Right atrium auricular region (tissue), 2 donors: ENCODE measurements around the gene BRD3. TPM values are rescaled to one million over a fixed set of nuclear protein-coding genes. Genes with fewer than 3 reads are reported as not detected.
A peak's percentile ranks its signal among the peaks of the same experiment; 100 is the strongest.

Source experiments
- DNase-seq: peaks from one replicate; pipeline ENCODE4 v3.0.0-alpha.2; 2019; ENCODE audit warnings: low spot score
- H3K27ac ChIP-seq, 2 donors: fragments of 200-600 bp; sonication (generic); 1 replicate in 1 of 2; 2 replicates in 1 of 2; pipeline ENCODE4 v1.5.1; 2016 to 2019
- H3K27me3 ChIP-seq, 2 donors: fragments of 200-600 bp; sonication (generic); one replicate each; pipeline versions ENCODE4 v1.5.1 to v1.6.0; 2017 to 2019
- H3K36me3 ChIP-seq: fragments of 200-600 bp; sonication (generic); one replicate; pipeline ENCODE4 v1.5.1; 2016
- H3K4me1 ChIP-seq, 2 donors: fragments of 200-600 bp; sonication (generic); one replicate each; pipeline versions ENCODE4 v1.5.1 to v1.6.0; 2017 to 2019
- H3K4me3 ChIP-seq, 2 donors: fragments of 200-600 bp; sonication (generic); 1 replicate in 1 of 2; 2 replicates in 1 of 2; pipeline ENCODE4 v1.5.1; 2017 to 2019; ENCODE audit warnings: mild to moderate bottlenecking in 1 of 2, moderate library complexity in 1 of 2
- H3K9me3 ChIP-seq, 2 donors: fragments of 200-600 bp; sonication (generic); one replicate each; pipeline ENCODE4 v1.5.1; 2019
- total RNA-seq, 2 donors: library from RNA; depleted of rRNA; stranded (reverse); fragments of >200 nt; gene quantifications; one replicate each; pipeline ENCODE4 v1.1.0, GENCODE V29; 2016
- TF ChIP-seq, protein P1 (sequence below), 2 donors: fragments of 200-600 bp; sonication (generic); IDR thresholded peaks; one replicate each; pipeline ENCODE4 v1.5.1; 2019; ENCODE audit warnings: antibody characterized with exemption in 2 of 2

The BRD3 gene
- total RNA-seq, 2 donors from 2014 or later, result 14.1 to 18.5 TPM

DNA sequence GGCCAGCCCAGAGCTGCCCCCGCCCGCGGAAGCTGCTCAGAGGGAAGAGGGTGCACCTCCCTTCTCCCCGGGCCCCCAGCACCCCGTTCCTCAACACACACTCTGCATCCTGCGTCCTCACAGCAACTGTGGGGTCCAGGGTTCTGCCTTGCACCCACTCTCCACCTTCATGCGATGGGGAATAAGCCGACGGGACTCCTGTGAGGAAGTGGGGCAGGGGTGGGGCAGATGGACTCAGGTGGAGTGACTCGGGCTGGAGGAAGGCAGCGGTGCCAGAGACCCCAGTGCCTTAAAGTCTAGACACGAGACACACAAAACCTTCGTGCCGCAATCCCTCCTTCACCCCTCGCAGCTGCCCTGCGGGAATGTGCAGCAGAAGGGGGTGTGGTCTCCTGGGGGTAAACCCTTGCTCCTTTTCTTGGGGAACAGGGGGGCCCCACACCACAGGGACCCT, 8.6 kb downstream of the BRD3 start:
- TF ChIP-seq, protein P1, sequence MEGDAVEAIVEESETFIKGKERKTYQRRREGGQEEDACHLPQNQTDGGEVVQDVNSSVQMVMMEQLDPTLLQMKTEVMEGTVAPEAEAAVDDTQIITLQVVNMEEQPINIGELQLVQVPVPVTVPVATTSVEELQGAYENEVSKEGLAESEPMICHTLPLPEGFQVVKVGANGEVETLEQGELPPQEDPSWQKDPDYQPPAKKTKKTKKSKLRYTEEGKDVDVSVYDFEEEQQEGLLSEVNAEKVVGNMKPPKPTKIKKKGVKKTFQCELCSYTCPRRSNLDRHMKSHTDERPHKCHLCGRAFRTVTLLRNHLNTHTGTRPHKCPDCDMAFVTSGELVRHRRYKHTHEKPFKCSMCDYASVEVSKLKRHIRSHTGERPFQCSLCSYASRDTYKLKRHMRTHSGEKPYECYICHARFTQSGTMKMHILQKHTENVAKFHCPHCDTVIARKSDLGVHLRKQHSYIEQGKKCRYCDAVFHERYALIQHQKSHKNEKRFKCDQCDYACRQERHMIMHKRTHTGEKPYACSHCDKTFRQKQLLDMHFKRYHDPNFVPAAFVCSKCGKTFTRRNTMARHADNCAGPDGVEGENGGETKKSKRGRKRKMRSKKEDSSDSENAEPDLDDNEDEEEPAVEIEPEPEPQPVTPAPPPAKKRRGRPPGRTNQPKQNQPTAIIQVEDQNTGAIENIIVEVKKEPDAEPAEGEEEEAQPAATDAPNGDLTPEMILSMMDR (IDR thresholded peaks at IDR 0.05), result no peak
- H3K4me1 ChIP-seq, result peaks cover 0 to 91% of the 10 kb centered on the region in 2 donors

DNA sequence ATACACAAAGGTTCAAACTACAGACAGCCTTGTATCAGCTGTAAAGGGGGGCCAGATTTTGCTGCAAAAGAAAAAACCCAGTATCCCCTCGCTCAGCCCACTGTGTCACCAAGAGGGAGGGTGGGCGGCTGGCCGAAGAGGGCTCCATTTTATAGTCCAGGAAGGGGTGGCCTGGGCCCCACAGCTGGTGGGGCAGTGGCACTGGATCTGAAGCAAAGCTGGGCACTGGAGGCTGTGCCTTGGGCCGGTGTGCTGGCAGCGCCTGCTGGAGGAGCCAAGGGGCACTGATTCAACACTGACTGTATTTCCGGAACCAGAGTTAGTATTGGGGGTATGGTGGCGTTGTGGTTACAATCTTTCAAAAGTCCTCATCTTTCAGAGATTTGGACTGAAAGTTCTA, 9.1 kb downstream of the BRD3 start:
- no peaks in the 10 kb centered on the region for H3K27me3 ChIP-seq
- H3K4me1 ChIP-seq, result peaks cover 0 to 86% of the 10 kb centered on the region in 2 donors
- no peak for DNase-seq
- H3K4me3 ChIP-seq, result no peak overlapping the region
- no peaks in the 10 kb centered on the region for H3K9me3 ChIP-seq
- TF ChIP-seq, protein P1 (IDR thresholded peaks at IDR 0.05), result no peak
- no peaks in the 10 kb centered on the region for H3K36me3 ChIP-seq
- no peak overlapping the region for H3K27ac ChIP-seq

More for the DNA sequence above, 8.6 kb downstream of the BRD3 start:
- no peak for DNase-seq
- Histone ChIP-seq H3K27me3 (no peaks in the 10 kb centered on the region), H3K27ac (no peak overlapping the region), H3K9me3 (no peaks in the 10 kb centered on the region), H3K4me3 (no peak overlapping the region), H3K36me3 (no peaks in the 10 kb centered on the region)

GRCh38 chr9:134057751-134058701, 9.8 kb downstream of the BRD3 start:
- Histone ChIP-seq H3K4me3 (no peak overlapping the region), H3K36me3 (peaks cover 4% of the 10 kb centered on the region), H3K4me1 (peaks cover 0 to 79% of the 10 kb centered on the region in 2 donors), H3K9me3 (no peaks in the 10 kb centered on the region), H3K27ac (no peak overlapping the region), H3K27me3 (no peaks in the 10 kb centered on the region)
- TF ChIP-seq, protein P1 (IDR thresholded peaks at IDR 0.05), result no peak
- no peak for DNase-seq

DNA sequence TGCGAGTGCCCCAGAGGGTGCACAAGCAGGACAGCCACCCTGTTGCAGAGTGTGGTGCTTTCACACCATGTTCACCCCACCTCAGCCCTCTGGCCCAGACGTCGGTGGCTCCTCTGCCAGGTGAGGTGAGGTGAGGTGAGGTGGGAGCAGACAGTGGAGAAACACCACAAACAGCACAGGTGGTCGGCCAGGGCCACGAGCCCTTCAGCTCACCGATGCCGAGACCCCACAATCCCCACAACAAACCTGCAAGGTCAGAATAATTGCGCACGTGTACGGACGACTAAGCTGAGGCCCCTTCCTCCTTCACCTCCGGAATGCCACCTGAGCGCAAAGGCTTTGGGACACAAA, 10.5 kb downstream of the BRD3 start:
- DNase-seq, result no peak
- Histone ChIP-seq H3K36me3 (peaks cover 11% of the 10 kb centered on the region), H3K4me3 (no peak overlapping the region), H3K9me3 (no peaks in the 10 kb centered on the region), H3K27ac (no peak overlapping the region), H3K27me3 (no peaks in the 10 kb centered on the region), H3K4me1 (peaks cover 0 to 71% of the 10 kb centered on the region in 2 donors)
- TF ChIP-seq, protein P1 (IDR thresholded peaks at IDR 0.05), result no peak

GRCh38 chr9:134056483-134057306, 11.1 kb downstream of the BRD3 start:
- DNase-seq, result no peak
- Histone ChIP-seq H3K36me3 (peaks cover 16% of the 10 kb centered on the region), H3K4me1 (peaks cover 0 to 65% of the 10 kb centered on the region in 2 donors), H3K27me3 (no peaks in the 10 kb centered on the region), H3K9me3 (no peaks in the 10 kb centered on the region), H3K4me3 (no peak overlapping the region), H3K27ac (peak overlapping the region in 1 of 2 donors; percentile 40)
- TF ChIP-seq, protein P1 (IDR thresholded peaks at IDR 0.05), result no peak
